Measurements from ENCODE around the gene EML2.

The EML2 gene

DNA sequence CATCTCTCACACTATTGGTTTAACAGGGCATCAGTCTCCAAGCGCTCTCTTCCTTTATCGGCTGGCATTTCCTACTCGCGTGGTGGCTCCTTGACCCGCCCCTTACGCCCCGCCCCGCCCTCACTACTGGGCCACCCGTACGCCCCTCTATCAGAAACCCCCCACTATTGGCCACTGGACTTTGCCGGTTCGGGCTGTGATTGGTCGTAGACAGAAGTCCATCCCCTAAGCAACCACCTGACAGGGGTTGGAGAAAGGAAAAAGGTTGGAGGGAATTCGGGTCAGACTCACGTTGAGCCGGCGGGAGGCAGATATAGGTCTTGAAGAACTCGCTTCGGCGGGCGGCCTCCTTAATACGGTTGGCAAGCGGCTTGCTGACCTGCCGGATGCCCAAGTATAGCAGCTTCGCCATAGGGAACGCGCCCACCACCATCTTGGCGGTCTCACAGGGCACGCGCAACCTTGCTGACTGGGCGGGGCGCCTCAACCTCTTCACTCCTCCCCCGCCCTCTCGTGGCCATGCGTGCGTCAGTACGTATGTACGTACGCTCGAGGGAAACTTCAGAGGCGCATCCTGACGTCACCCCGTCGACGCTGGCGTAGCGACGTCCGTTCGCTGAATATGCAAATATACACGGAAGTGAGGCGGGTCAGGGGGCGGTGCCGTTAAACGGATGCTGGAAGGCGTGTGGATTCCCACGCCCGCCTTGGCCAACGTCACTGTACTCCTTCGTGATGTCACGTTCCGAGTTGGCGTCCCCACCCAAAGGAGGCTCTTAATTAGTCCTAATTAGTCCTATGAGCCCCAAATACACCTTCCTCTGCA lies 54.7 kb downstream of the EML2 start, which contains the start of gene OPA3:
Gene OPA3, minus strand, starts transcription at position 471 of the 826 bp plus-strand sequence. Its CDS starts 38 bp downstream, at position 433.
- DNase-seq = peak; percentile 99

DNA sequence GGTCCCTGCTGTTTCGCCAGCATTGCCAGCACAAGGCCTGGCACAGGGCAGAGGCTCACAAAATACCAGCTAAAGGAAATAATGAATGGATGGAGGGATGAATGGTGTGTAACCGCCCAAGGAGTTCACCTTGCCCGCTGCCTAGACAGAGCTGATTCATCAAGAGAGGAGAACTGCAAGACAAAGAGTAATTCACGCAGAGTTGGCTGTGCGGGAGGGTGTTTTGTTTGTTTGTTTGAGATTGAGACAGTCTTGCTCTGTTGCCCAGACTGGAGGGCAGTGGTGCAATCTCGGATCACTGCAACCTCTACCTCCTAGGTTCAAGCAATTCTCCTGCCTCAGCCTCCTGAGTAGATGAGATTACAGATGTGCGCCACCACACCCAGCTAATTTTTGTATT lies 57.6 kb downstream of the EML2 start:
- no peak for DNase-seq

DNA sequence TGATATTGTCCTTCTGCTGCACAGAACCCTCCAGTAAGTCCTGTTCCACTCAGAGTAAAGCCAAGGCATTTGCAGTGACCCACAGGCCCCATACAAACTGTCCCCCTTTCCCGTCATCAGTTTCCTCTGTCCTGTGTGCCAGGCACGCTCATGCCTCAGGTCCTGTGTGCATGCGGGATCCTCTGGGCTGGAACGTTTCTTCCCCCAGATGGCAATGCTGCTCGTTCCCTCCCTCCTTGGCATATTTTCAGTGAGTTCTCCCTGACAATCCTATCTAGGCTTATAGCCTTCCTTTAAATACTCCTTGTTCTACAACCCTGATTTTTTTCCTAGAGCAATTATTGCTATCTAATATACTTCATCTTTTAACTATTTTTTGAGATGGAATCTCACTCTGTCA lies 60.3 kb downstream of the EML2 start:
- DNase-seq = no peak

GRCh38 chr19:45577111-45577905 lies 61.9 kb downstream of the EML2 start:
- no peak for DNase-seq

DNA sequence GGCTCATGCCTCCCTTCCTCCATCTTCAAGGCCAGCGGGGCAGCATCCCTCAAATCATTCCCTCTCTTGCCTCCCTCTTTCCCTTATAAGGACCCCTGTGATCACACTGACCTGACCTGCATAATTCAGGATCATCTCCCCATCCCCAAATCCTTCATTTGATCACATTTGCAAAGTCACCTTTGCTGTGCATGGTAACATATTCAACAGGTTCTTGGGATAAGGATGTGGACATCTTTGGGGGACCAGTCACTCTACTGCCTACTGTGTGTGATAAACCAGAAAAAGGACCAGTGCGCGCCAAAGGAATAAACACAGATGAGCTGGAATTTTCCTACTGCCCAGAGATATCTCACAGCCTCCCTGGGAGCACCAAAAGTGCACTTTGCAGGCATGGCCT lies 62.5 kb downstream of the EML2 start:
- DNase-seq = no peak

- DNase-seq = no peak
These were observed 64.0 kb downstream of the EML2 start for GRCh38 chr19:45575216-45575615.

DNA sequence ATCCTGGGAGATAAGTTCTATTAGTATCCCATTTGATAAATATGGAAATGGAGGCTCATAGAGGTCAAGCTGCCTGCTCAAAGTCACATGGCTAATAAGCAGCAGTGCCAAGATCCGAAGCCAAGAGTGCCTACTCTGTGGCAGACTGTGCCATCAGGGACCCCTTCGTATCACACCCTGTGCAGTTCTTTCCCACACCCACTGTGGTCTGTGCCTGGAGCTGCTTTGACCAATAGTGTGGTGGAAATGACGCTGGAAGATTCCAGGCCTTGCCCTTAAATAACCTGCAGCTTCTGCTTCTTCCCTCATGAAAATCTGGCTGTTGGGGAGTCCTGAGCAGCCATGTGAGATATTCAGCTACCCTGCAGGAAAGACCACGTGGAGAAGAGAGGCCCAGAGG lies 64.7 kb downstream of the EML2 start:
- DNase-seq = no peak

- no peak for DNase-seq
These were observed 67.6 kb downstream of the EML2 start for GRCh38 chr19:45571457-45572220.

DNA sequence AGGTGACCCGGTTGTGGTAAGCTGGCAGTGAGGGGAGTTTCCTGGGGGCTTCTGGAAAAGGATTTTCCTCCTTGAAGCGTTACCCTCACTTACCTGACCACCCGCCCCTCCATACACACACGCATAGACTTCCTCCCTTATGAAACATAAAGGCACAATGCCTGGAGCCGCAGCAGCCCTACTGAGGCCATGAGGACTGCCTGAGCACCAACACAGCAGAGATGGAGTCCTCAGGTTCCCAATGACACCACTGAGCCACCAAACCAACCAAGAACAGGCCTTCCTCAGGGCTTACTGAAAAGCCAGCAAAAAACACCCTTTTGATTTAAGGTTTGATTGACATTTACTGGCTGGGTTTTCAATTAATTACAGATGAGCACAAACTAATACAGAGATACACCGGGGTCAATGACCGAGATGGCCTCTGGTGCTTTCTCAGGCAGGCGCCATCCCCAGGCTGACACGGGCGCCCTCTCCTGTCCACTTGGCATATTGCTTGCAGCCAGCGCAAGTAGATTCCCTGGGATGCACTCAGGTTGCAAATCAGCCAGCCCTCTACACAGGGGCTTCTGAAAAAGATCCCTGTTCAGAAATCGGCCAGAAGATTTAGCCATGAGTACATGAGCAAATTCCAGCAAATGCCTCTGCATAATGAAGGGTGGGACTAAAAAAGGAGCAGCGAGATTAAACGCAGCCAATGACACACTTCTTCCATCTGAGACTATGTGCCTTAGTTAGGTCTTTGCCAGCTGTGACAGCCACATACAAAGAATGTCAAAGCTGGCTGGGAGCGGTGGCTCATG lies 69.4 kb downstream of the EML2 start:
- DNase-seq = peak; percentile 55

- no peak for DNase-seq
These were observed 70.5 kb downstream of the EML2 start for GRCh38 chr19:45568732-45569131.

DNA sequence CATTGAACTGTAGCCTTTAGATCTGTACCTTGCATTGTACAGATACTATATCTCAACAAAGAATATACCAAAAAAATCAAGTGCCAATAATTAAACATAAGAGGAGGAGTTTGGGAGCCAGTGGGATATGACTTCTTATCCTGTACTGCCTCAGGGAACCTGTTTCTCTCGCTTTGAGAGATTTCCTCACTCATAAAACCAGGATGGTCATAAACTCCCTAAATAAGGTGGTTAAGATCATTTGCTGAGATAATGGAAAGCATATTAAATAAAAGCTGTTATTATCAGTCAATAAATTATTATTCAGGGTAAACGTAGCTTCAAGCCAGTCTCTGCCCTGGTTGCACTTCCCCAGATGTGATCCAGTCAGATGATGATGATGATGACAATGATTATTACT lies 71.6 kb downstream of the EML2 start:
- DNase-seq = no peak

- no peak for DNase-seq
These were observed 74.9 kb downstream of the EML2 start for GRCh38 chr19:45564131-45564780.

GRCh38 chr19:45560686-45561085 lies 78.5 kb downstream of the EML2 start:
- no peak for DNase-seq

- no peak for DNase-seq
These were observed 79.2 kb downstream of the EML2 start for GRCh38 chr19:45560038-45560437.

Measured in CD4-positive, alpha-beta T cell treated with Interleukin-17A for 1 hour (primary cell).